Left forelimb (tissue), 1 donor: ENCODE measurements around the gene SMARCD1.

Source experiments
- DNase-seq: peaks from one replicate; pipeline ENCODE4 v3.0.0-alpha.2; 2018; ENCODE audit warnings: low spot score

The SMARCD1 gene

GRCh38 chr12:50084775-50085614, at the start of gene SMARCD1:
Gene SMARCD1 (plus strand): TSS chr12:50085342. CDS start chr12:50085370, 28 bp downstream.
- DNase-seq = peak; percentile 93

- no peak for DNase-seq
Observed at GRCh38 chr12:50038336-50038735, 46.8 kb upstream of the SMARCD1 start.

- DNase-seq = no peak
Observed at GRCh38 chr12:50039151-50039835, 45.8 kb upstream of the SMARCD1 start.

GRCh38 chr12:50040657-50041056, 44.5 kb upstream of the SMARCD1 start:
- no peak for DNase-seq

- DNase-seq = no peak
Observed at GRCh38 chr12:50041062-50041860, 43.9 kb upstream of the SMARCD1 start.

GRCh38 chr12:50041962-50042361, 43.2 kb upstream of the SMARCD1 start:
- DNase-seq = no peak

GRCh38 chr12:50042693-50043092, 42.4 kb upstream of the SMARCD1 start:
- DNase-seq = no peak

- no peak for DNase-seq
Observed at GRCh38 chr12:50043308-50043707, 41.8 kb upstream of the SMARCD1 start.

- no peak for DNase-seq
Observed at GRCh38 chr12:50043854-50044253, 41.3 kb upstream of the SMARCD1 start.

GRCh38 chr12:50047693-50048250, 37.4 kb upstream of the SMARCD1 start:
- no peak for DNase-seq

- DNase-seq = no peak
Observed at GRCh38 chr12:50049254-50050118, 35.7 kb upstream of the SMARCD1 start.

- no peak for DNase-seq
Observed at GRCh38 chr12:50050119-50050385, 35.1 kb upstream of the SMARCD1 start.

GRCh38 chr12:50050410-50051098, 34.6 kb upstream of the SMARCD1 start:
- peak; percentile 79 for DNase-seq

- no peak for DNase-seq
Observed at GRCh38 chr12:50051101-50051806, 33.9 kb upstream of the SMARCD1 start.

GRCh38 chr12:50052544-50052943, 32.6 kb upstream of the SMARCD1 start:
- no peak for DNase-seq

GRCh38 chr12:50052964-50053363, 32.2 kb upstream of the SMARCD1 start:
- DNase-seq = no peak

- no peak for DNase-seq
Observed at GRCh38 chr12:50053583-50053982, 31.6 kb upstream of the SMARCD1 start.

GRCh38 chr12:50055831-50056638, 29.1 kb upstream of the SMARCD1 start:
- no peak for DNase-seq

- no peak for DNase-seq
Observed at GRCh38 chr12:50056639-50056976, 28.5 kb upstream of the SMARCD1 start.
